ENCODE measurements around the gene ABCA1. TPM values are rescaled to one million over a fixed set of nuclear protein-coding genes. Genes with fewer than 3 reads are reported as not detected.

Gene ABCA1
- total RNA-seq, 1 experiment from 2014 or later, result 0.76 TPM

GRCh38 chr9:104860263-104860662, 67.7 kb downstream of the ABCA1 start:
- BruUV-seq (replicated peaks), result no TSS peak
- TF ChIP-seq, protein P1, sequence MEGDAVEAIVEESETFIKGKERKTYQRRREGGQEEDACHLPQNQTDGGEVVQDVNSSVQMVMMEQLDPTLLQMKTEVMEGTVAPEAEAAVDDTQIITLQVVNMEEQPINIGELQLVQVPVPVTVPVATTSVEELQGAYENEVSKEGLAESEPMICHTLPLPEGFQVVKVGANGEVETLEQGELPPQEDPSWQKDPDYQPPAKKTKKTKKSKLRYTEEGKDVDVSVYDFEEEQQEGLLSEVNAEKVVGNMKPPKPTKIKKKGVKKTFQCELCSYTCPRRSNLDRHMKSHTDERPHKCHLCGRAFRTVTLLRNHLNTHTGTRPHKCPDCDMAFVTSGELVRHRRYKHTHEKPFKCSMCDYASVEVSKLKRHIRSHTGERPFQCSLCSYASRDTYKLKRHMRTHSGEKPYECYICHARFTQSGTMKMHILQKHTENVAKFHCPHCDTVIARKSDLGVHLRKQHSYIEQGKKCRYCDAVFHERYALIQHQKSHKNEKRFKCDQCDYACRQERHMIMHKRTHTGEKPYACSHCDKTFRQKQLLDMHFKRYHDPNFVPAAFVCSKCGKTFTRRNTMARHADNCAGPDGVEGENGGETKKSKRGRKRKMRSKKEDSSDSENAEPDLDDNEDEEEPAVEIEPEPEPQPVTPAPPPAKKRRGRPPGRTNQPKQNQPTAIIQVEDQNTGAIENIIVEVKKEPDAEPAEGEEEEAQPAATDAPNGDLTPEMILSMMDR (IDR thresholded peaks at IDR 0.05; ENCODE audit: unreplicated experiment), result no peak
- no peak overlapping the region for H3K4me3 Mint-ChIP-seq (ENCODE audit: low read depth, unreplicated experiment)
- DNase-seq, result no peak
- H3K9me3 Mint-ChIP-seq (ENCODE audit: low read depth, unreplicated experiment), result no peaks in the 10 kb centered on the region
- intact Hi-C loops (cut with micrococcal nuclease; ENCODE audit: unreplicated experiment), result loop anchor here (5.0 kb wide), 2 partner anchors 62 to 557 kb away; no protein-coding TSS in a partner anchor
- CTCF ChIA-PET, result no interaction called here
- H3K36me3 Mint-ChIP-seq (ENCODE audit: insufficient read depth, unreplicated experiment), result no peaks in the 10 kb centered on the region
- H3K27me3 Mint-ChIP-seq (ENCODE audit: unreplicated experiment), result no peaks in the 10 kb centered on the region
- no peak overlapping the region for H3K27ac Mint-ChIP-seq (ENCODE audit: unreplicated experiment)
- H3K4me1 Mint-ChIP-seq (ENCODE audit: low read depth, unreplicated experiment), result peaks cover 23% of the 10 kb centered on the region

DNA sequence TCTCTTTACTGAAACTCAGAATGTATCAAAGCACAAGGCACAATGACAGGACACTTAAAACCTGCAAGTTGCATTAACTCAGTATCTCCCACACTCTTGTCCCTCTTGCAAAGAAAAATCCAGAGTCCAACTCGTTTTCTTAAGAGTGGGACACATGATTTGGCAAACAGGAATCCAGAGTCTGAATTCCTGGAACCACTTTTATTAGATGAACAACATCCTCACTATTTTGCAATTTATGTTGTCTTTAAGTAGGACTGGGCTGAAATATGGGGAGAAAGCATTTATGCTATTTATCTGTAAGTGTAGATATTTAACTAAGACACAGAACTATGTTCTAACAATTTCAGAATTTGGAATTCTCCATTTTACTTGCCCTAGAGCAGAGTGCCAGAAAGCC, 69.1 kb downstream of the ABCA1 start:
- H3K4me3 Mint-ChIP-seq (ENCODE audit: low read depth, unreplicated experiment), result no peak overlapping the region
- TF ChIP-seq, protein P1 (IDR thresholded peaks at IDR 0.05; ENCODE audit: unreplicated experiment), result no peak
- H3K36me3 Mint-ChIP-seq (ENCODE audit: insufficient read depth, unreplicated experiment), result no peaks in the 10 kb centered on the region
- no peaks in the 10 kb centered on the region for H3K9me3 Mint-ChIP-seq (ENCODE audit: low read depth, unreplicated experiment)
- no TSS peak for BruUV-seq (replicated peaks)
- CTCF ChIA-PET, result no interaction called here
- H3K4me1 Mint-ChIP-seq (ENCODE audit: low read depth, unreplicated experiment), result peaks cover 36% of the 10 kb centered on the region
- DNase-seq, result no peak
- no peak overlapping the region for H3K27ac Mint-ChIP-seq (ENCODE audit: unreplicated experiment)
- no peaks in the 10 kb centered on the region for H3K27me3 Mint-ChIP-seq (ENCODE audit: unreplicated experiment)
- intact Hi-C loops (cut with micrococcal nuclease; ENCODE audit: unreplicated experiment), result no loop called here

DNA sequence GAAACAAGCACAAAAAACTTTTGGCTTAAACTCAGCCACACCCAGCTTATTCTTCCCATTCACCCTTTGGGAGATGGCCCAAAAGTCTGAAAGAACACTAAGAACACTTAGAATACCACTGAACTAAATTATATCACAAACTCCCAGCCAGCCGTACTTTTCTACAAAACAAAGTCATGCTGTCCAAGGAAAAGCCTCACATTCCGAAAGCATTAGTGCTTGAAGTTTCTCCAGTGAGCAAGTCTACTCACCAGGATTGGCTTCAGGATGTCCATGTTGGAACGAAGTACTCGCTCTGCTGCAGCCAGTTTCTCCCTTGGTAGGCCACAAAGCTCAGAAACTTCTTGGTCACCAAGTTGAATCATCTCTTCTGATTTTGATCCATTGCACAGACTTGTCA, 69.7 kb downstream of the ABCA1 start:
- no peaks in the 10 kb centered on the region for H3K27me3 Mint-ChIP-seq (ENCODE audit: unreplicated experiment)
- no peak for DNase-seq

GRCh38 chr9:104856413-104856941, 71.5 kb downstream of the ABCA1 start:
- Mint-ChIP-seq H3K27ac (ENCODE audit: unreplicated experiment) (peak overlapping the region; percentile 27), H3K9me3 (ENCODE audit: low read depth, unreplicated experiment) (no peaks in the 10 kb centered on the region), H3K27me3 (ENCODE audit: unreplicated experiment) (no peaks in the 10 kb centered on the region), H3K36me3 (ENCODE audit: insufficient read depth, unreplicated experiment) (no peaks in the 10 kb centered on the region), H3K4me3 (ENCODE audit: low read depth, unreplicated experiment) (no peak overlapping the region), H3K4me1 (ENCODE audit: low read depth, unreplicated experiment) (peaks cover 29% of the 10 kb centered on the region)
- TF ChIP-seq, protein P1 (IDR thresholded peaks at IDR 0.05; ENCODE audit: unreplicated experiment), result no peak
- DNase-seq, result peak; percentile 16
- CTCF ChIA-PET, result no interaction called here
- intact Hi-C loops (cut with micrococcal nuclease; ENCODE audit: unreplicated experiment), result no loop called here
- no TSS peak for BruUV-seq (replicated peaks)

More for the DNA sequence above, 69.7 kb downstream of the ABCA1 start:
- TF ChIP-seq, protein P1 (IDR thresholded peaks at IDR 0.05; ENCODE audit: unreplicated experiment), result no peak
- H3K4me3 Mint-ChIP-seq (ENCODE audit: low read depth, unreplicated experiment), result no peak overlapping the region
- H3K36me3 Mint-ChIP-seq (ENCODE audit: insufficient read depth, unreplicated experiment), result no peaks in the 10 kb centered on the region
- H3K27ac Mint-ChIP-seq (ENCODE audit: unreplicated experiment), result no peak overlapping the region
- H3K9me3 Mint-ChIP-seq (ENCODE audit: low read depth, unreplicated experiment), result no peaks in the 10 kb centered on the region
- intact Hi-C loops (cut with micrococcal nuclease; ENCODE audit: unreplicated experiment), result no loop called here
- H3K4me1 Mint-ChIP-seq (ENCODE audit: low read depth, unreplicated experiment), result peaks cover 32% of the 10 kb centered on the region
- no TSS peak for BruUV-seq (replicated peaks)
- CTCF ChIA-PET, result no interaction called here

All from Calu3 (cell line).